GM23338 (cell line): Measurements from ENCODE around the gene ARG1. TPM values are rescaled to one million over a fixed set of nuclear protein-coding genes. Genes with fewer than 3 reads are reported as not detected.

Source experiments
- ATAC-seq: fragments of 200-7000 bp; cut with Tn5 transposase; 3 replicates; pipeline ENCODE4 v1.9.1; 2020
- DNase-seq: peaks from one replicate; pipeline ENCODE4 v3.0.0-alpha.2; 2015; ENCODE audit warnings: low spot score
- H2AFZ ChIP-seq: fragments of 200-600 bp; sonication (generic); 2 replicates; pipeline ENCODE4 v1.8.0; 2016; ENCODE audit warnings: antibody characterized with exemption, mild to moderate bottlenecking, moderate library complexity
- H3F3A ChIP-seq: fragments of 200-600 bp; sonication (generic); replicated peaks from 2 replicates; pipeline ENCODE4 v1.8.0; 2017; ENCODE audit warnings: antibody characterized with exemption, mixed run types, low read depth
- H3K27ac ChIP-seq: fragments of 200-600 bp; sonication (generic); 2 replicates; pipeline ENCODE4 v1.6.1; 2016; ENCODE audit warnings: low read depth
- H3K27me3 ChIP-seq: fragments of 200-600 bp; sonication (generic); 2 replicates; pipeline ENCODE4 v1.8.0; 2016; ENCODE audit warnings: mild to moderate bottlenecking, mixed run types, moderate library complexity; ENCODE audit not compliant: insufficient read depth
- H3K36me3 ChIP-seq: fragments of 200-600 bp; sonication (generic); 2 replicates; pipeline ENCODE4 v1.8.0; 2016; ENCODE audit warnings: mild to moderate bottlenecking; ENCODE audit not compliant: insufficient read depth
- H3K4me1 ChIP-seq: fragments of 200-600 bp; sonication (generic); 2 replicates; pipeline ENCODE4 v1.8.0; 2016; ENCODE audit warnings: mild to moderate bottlenecking, moderate library complexity; ENCODE audit not compliant: insufficient read depth
- H3K4me2 ChIP-seq: fragments of 200-600 bp; sonication (generic); 2 replicates; pipeline ENCODE4 v1.7.1; 2017; ENCODE audit warnings: mixed run types
- H3K4me3 ChIP-seq: fragments of 200-600 bp; sonication (generic); 2 replicates; pipeline ENCODE4 v1.6.1; 2016; ENCODE audit warnings: mixed run types
- H3K79me2 ChIP-seq: fragments of 200-600 bp; sonication (generic); replicated peaks from 2 replicates; pipeline ENCODE4 v1.8.0; 2017; ENCODE audit warnings: mild to moderate bottlenecking; ENCODE audit not compliant: insufficient read depth
- H3K9me2 ChIP-seq: fragments of 200-600 bp; sonication (generic); 2 replicates; pipeline ENCODE4 v1.8.0; 2017; ENCODE audit not compliant: insufficient read depth
- H4K20me1 ChIP-seq: fragments of 200-600 bp; sonication (generic); replicated peaks from 2 replicates; pipeline ENCODE4 v1.8.0; 2017; ENCODE audit warnings: mild to moderate bottlenecking; ENCODE audit not compliant: insufficient read depth
- H3K27ac Mint-ChIP-seq: 2 replicates; pipeline ENCODE4 v1.8.0; 2020; ENCODE audit warnings: inconsistent platforms, mild to moderate bottlenecking, moderate library complexity, mixed read lengths
- H3K27me3 Mint-ChIP-seq: 3 replicates; pipeline ENCODE4 v1.8.0; 2022; ENCODE audit warnings: low read depth, mild to moderate bottlenecking, moderate library complexity, mixed read lengths, inconsistent platforms; ENCODE audit not compliant: insufficient read depth, poor library complexity
- H3K36me3 Mint-ChIP-seq: 3 replicates; pipeline ENCODE4 v1.8.0; 2021; ENCODE audit warnings: low read depth, mild to moderate bottlenecking, inconsistent platforms, moderate library complexity, mixed read lengths
- H3K4me1 Mint-ChIP-seq: 3 replicates; pipeline ENCODE4 v1.8.0; 2020; ENCODE audit warnings: mild to moderate bottlenecking, inconsistent platforms, mixed read lengths
- H3K4me3 Mint-ChIP-seq: 3 replicates; pipeline ENCODE4 v1.8.0; 2021; ENCODE audit warnings: moderate library complexity, mild to moderate bottlenecking, inconsistent platforms, mixed read lengths
- H3K9me3 Mint-ChIP-seq: 3 replicates; pipeline ENCODE4 v1.8.0; 2020; ENCODE audit warnings: moderate library complexity, mild to moderate bottlenecking, inconsistent platforms, mixed read lengths
- CREB1 ChIP-seq: fragments of 250-450 bp; sonication (Bioruptor Pico); IDR thresholded peaks from 2 replicates; pipeline ENCODE4 v1.5.0; 2020; ENCODE audit warnings: low read depth, mild to moderate bottlenecking, moderate library complexity
- EZH2 ChIP-seq: fragments of 200-600 bp; sonication (generic); IDR thresholded peaks from one replicate; pipeline ENCODE4 v1.8.0; 2017; ENCODE audit warnings: antibody characterized with exemption, mild to moderate bottlenecking, low read depth; ENCODE audit not compliant: unreplicated experiment
- EZH2phosphoT487 ChIP-seq: fragments of 200-600 bp; sonication (generic); IDR thresholded peaks from one replicate; pipeline ENCODE4 v1.8.1; 2018; ENCODE audit warnings: antibody characterized with exemption; ENCODE audit not compliant: unreplicated experiment
- JUNB ChIP-seq: IDR thresholded peaks from one replicate; pipeline ENCODE4 v1.6.1; 2016; ENCODE audit warnings: antibody characterized with exemption; ENCODE audit not compliant: unreplicated experiment
- ZNF114 ChIP-seq: fragments of 250-450 bp; sonication (Bioruptor Pico); IDR thresholded peaks from 2 replicates; pipeline ENCODE4 v1.5.0; 2020; ENCODE audit warnings: mild to moderate bottlenecking, moderate library complexity
- ZNF331 ChIP-seq: fragments of 250-450 bp; sonication (Bioruptor Pico); IDR thresholded peaks from 2 replicates; pipeline ENCODE4 v1.5.0; 2020; ENCODE audit warnings: low read depth, mild to moderate bottlenecking, moderate library complexity
- polyA plus RNA-seq: library from polyadenylated mRNA; unstranded; fragments of >200 nt; fragmentation: Nextera tagmentation; extraction: Ambion mirVana; gene quantifications from 2 replicates; pipeline ENCODE4 v1.2.1, GENCODE V29; 2016
- total RNA-seq: library from RNA; depleted of rRNA; stranded (reverse); fragments of >200 nt; shearing (Covaris generic); gene quantifications from 2 replicates; pipeline ENCODE4 v1.2.3, GENCODE V29; 2014
- TF ChIP-seq, protein P1 (sequence below): IDR thresholded peaks from 2 replicates; pipeline ENCODE4 v1.6.1; 2016; ENCODE audit warnings: antibody characterized with exemption
- TF ChIP-seq, protein P2 (sequence below): fragments of 250-450 bp; sonication (Bioruptor Pico); IDR thresholded peaks from 2 replicates; pipeline ENCODE4 v1.5.0; 2020; ENCODE audit warnings: mild to moderate bottlenecking, moderate library complexity
- TF ChIP-seq, protein P3 (sequence below), 2 experiments: fragments of 200-600 bp in 1 of 2; sonication (generic) in 1 of 2; conservative IDR thresholded peaks; 2 replicates each; pipeline versions ENCODE4 v1.5.1 to v1.6.1; 2016 to 2017; ENCODE audit warnings: antibody characterized with exemption in 2 of 2, low read depth in 2 of 2, mild to moderate bottlenecking in 2 of 2, moderate library complexity in 1 of 2

The ARG1 gene
- total and polyA plus RNA-seq, 2 experiments from 2014 or later: 0.18 TPM; not detected in 1

DNA sequence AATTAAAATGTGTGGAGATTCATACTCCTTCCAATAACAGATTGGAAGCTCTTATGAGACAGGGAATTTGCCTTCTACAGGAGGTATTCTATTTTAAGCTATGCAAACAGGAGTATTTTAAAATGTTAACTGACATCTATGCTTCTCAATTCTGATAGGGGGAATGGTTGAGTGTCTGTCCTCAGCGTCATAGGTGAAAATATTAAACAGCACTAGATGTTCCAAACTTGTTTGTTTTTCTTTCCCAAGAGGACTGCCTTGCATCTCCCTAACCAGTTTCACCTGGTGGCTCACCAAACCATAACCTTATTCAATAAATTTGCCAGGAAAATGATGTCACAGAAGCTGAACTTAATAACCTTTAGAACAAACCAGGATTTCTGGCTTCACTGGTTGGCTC lies 24.6 kb upstream of the ARG1 start:
- TF ChIP-seq JUNB: no peak
- TF ChIP-seq, protein P1, sequence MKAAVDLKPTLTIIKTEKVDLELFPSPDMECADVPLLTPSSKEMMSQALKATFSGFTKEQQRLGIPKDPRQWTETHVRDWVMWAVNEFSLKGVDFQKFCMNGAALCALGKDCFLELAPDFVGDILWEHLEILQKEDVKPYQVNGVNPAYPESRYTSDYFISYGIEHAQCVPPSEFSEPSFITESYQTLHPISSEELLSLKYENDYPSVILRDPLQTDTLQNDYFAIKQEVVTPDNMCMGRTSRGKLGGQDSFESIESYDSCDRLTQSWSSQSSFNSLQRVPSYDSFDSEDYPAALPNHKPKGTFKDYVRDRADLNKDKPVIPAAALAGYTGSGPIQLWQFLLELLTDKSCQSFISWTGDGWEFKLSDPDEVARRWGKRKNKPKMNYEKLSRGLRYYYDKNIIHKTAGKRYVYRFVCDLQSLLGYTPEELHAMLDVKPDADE: no peak
- no peak for TF ChIP-seq EZH2phosphoT487
- TF ChIP-seq, protein P2, sequence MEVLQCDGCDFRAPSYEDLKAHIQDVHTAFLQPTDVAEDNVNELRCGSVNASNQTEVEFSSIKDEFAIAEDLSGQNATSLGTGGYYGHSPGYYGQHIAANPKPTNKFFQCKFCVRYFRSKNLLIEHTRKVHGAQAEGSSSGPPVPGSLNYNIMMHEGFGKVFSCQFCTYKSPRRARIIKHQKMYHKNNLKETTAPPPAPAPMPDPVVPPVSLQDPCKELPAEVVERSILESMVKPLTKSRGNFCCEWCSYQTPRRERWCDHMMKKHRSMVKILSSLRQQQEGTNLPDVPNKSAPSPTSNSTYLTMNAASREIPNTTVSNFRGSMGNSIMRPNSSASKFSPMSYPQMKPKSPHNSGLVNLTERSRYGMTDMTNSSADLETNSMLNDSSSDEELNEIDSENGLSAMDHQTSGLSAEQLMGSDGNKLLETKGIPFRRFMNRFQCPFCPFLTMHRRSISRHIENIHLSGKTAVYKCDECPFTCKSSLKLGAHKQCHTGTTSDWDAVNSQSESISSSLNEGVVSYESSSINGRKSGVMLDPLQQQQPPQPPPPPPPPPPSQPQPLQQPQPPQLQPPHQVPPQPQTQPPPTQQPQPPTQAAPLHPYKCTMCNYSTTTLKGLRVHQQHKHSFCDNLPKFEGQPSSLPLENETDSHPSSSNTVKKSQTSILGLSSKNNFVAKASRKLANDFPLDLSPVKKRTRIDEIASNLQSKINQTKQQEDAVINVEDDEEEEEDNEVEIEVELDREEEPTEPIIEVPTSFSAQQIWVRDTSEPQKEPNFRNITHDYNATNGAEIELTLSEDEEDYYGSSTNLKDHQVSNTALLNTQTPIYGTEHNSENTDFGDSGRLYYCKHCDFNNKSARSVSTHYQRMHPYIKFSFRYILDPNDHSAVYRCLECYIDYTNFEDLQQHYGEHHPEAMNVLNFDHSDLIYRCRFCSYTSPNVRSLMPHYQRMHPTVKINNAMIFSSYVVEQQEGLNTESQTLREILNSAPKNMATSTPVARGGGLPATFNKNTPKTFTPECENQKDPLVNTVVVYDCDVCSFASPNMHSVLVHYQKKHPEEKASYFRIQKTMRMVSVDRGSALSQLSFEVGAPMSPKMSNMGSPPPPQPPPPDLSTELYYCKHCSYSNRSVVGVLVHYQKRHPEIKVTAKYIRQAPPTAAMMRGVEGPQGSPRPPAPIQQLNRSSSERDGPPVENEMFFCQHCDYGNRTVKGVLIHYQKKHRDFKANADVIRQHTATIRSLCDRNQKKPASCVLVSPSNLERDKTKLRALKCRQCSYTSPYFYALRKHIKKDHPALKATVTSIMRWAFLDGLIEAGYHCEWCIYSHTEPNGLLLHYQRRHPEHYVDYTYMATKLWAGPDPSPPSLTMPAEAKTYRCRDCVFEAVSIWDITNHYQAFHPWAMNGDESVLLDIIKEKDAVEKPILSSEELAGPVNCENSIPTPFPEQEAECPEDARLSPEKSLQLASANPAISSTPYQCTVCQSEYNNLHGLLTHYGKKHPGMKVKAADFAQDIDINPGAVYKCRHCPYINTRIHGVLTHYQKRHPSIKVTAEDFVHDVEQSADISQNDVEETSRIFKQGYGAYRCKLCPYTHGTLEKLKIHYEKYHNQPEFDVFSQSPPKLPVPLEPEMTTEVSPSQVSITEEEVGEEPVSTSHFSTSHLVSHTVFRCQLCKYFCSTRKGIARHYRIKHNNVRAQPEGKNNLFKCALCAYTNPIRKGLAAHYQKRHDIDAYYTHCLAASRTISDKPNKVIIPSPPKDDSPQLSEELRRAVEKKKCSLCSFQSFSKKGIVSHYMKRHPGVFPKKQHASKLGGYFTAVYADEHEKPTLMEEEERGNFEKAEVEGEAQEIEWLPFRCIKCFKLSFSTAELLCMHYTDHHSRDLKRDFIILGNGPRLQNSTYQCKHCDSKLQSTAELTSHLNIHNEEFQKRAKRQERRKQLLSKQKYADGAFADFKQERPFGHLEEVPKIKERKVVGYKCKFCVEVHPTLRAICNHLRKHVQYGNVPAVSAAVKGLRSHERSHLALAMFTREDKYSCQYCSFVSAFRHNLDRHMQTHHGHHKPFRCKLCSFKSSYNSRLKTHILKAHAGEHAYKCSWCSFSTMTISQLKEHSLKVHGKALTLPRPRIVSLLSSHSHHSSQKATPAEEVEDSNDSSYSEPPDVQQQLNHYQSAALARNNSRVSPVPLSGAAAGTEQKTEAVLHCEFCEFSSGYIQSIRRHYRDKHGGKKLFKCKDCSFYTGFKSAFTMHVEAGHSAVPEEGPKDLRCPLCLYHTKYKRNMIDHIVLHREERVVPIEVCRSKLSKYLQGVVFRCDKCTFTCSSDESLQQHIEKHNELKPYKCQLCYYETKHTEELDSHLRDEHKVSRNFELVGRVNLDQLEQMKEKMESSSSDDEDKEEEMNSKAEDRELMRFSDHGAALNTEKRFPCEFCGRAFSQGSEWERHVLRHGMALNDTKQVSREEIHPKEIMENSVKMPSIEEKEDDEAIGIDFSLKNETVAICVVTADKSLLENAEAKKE (CRISPR knock-in tag): no peak
- TF ChIP-seq ZNF331 (CRISPR knock-in tag): no peak
- no peak for TF ChIP-seq CREB1 (CRISPR knock-in tag)
- TF ChIP-seq, protein P3, sequence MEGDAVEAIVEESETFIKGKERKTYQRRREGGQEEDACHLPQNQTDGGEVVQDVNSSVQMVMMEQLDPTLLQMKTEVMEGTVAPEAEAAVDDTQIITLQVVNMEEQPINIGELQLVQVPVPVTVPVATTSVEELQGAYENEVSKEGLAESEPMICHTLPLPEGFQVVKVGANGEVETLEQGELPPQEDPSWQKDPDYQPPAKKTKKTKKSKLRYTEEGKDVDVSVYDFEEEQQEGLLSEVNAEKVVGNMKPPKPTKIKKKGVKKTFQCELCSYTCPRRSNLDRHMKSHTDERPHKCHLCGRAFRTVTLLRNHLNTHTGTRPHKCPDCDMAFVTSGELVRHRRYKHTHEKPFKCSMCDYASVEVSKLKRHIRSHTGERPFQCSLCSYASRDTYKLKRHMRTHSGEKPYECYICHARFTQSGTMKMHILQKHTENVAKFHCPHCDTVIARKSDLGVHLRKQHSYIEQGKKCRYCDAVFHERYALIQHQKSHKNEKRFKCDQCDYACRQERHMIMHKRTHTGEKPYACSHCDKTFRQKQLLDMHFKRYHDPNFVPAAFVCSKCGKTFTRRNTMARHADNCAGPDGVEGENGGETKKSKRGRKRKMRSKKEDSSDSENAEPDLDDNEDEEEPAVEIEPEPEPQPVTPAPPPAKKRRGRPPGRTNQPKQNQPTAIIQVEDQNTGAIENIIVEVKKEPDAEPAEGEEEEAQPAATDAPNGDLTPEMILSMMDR (conservative IDR thresholded peaks at IDR 0.05; ENCODE audit: low read depth in 2 of 2): no peak
- TF ChIP-seq EZH2: no peak
- TF ChIP-seq ZNF114 (CRISPR knock-in tag): no peak
- no peaks in the 10 kb centered on the region for H3F3A ChIP-seq
- peaks cover 4% of the 10 kb centered on the region; the same call in 2 of the 3 replicates for H3K4me1 Mint-ChIP-seq

More for the DNA sequence above, 24.6 kb upstream of the ARG1 start:
- Mint-ChIP-seq H3K9me3 (no peaks in the 10 kb centered on the region), H3K27me3 (no peaks in the 10 kb centered on the region), H3K36me3 (no peaks in the 10 kb centered on the region), H3K4me3 (no peak overlapping the region), H3K27ac (no peak overlapping the region)
- H3K27ac ChIP-seq: no peak overlapping the region
- H3K4me2 ChIP-seq: no peak overlapping the region
- no peaks in the 10 kb centered on the region for H3K9me2 ChIP-seq
- H2AFZ ChIP-seq: peak overlapping the region; percentile 90; the same call in 1 of the 2 replicates
- H3K4me3 ChIP-seq: no peak overlapping the region
- H4K20me1 ChIP-seq: no peaks in the 10 kb centered on the region
- no peaks in the 10 kb centered on the region for H3K27me3 ChIP-seq
- H3K4me1 ChIP-seq: no peaks in the 10 kb centered on the region
- DNase-seq (no peak), ATAC-seq (no peak)
- no peaks in the 10 kb centered on the region for H3K36me3 ChIP-seq
- no peaks in the 10 kb centered on the region for H3K79me2 ChIP-seq
